Fibroblast of peridontal ligament (primary cell): ENCODE data around the gene MPDZ.

Experiments
- DNase-seq: peaks from one replicate; pipeline ENCODE4 v3.0.0-alpha.2; 2010; ENCODE audit errors: extremely low read depth

MPDZ gene

GRCh38 chr9:13279284-13280141 lies at the start of gene MPDZ:
MPDZ (minus strand) TSS chr9:13279692; CDS start chr9:13250315, 29,377 bp downstream.
- peak; percentile 60 for DNase-seq

- peak; percentile 7 for DNase-seq
Observed at GRCh38 chr9:13324988-13325387, 45.5 kb upstream of the MPDZ start.

- DNase-seq: no peak
Observed at GRCh38 chr9:13322828-13323550, 43.5 kb upstream of the MPDZ start.

GRCh38 chr9:13318027-13318426 lies 38.5 kb upstream of the MPDZ start:
- no peak for DNase-seq

GRCh38 chr9:13296972-13297371 lies 17.5 kb upstream of the MPDZ start:
- no peak for DNase-seq

- no peak for DNase-seq
Observed at GRCh38 chr9:13295556-13295955, 16.1 kb upstream of the MPDZ start.

GRCh38 chr9:13292782-13293181 lies 13.3 kb upstream of the MPDZ start:
- DNase-seq: no peak

- DNase-seq: no peak
Observed at GRCh38 chr9:13292158-13292557, 12.7 kb upstream of the MPDZ start.

GRCh38 chr9:13291718-13292117 lies 12.2 kb upstream of the MPDZ start:
- DNase-seq: no peak

- no peak for DNase-seq
Observed at GRCh38 chr9:13284011-13284410, 4.5 kb upstream of the MPDZ start.

- no peak for DNase-seq
Observed at GRCh38 chr9:13282998-13283397, 3.5 kb upstream of the MPDZ start.

- DNase-seq: no peak
Observed at GRCh38 chr9:13281356-13282016, 2.0 kb upstream of the MPDZ start.

- peak; percentile 66 for DNase-seq
Observed at GRCh38 chr9:13278368-13279246, 885 bp downstream of the MPDZ start.

GRCh38 chr9:13278023-13278367 lies 1.5 kb downstream of the MPDZ start:
- DNase-seq: no peak

- DNase-seq: peak; percentile 62
Observed at GRCh38 chr9:13274886-13275641, 4.4 kb downstream of the MPDZ start.

- no peak for DNase-seq
Observed at GRCh38 chr9:13270734-13271133, 8.8 kb downstream of the MPDZ start.

- DNase-seq: no peak
Observed at GRCh38 chr9:13269589-13270452, 9.7 kb downstream of the MPDZ start.

- no peak for DNase-seq
Observed at GRCh38 chr9:13268469-13268868, 11.0 kb downstream of the MPDZ start.

GRCh38 chr9:13267743-13268142 lies 11.7 kb downstream of the MPDZ start:
- DNase-seq: peak; percentile 71

- peak; percentile 41 for DNase-seq
Observed at GRCh38 chr9:13266167-13266566, 13.3 kb downstream of the MPDZ start.
